Smooth muscle cell (in vitro differentiated cells): ENCODE data around the gene PNMA8A. TPM values are rescaled to one million over a fixed set of nuclear protein-coding genes. Genes with fewer than 3 reads are reported as not detected.

Source experiments
- DNase-seq: peaks from one replicate; lab custom pipeline; 2025; ENCODE audit not compliant: unreplicated experiment; lab: John Stamatoyannopoulos, UW
- H2AFZ ChIP-seq: fragments of 200-600 bp; sonication (generic); 2 replicates; pipeline ENCODE4 v1.6.0; 2016; ENCODE audit warnings: antibody characterized with exemption, low read depth, mild to moderate bottlenecking
- H3F3A ChIP-seq: fragments of 200-600 bp; sonication (generic); 2 replicates; pipeline ENCODE4 v1.6.0; 2017; ENCODE audit warnings: antibody characterized with exemption, low read depth
- H3K27ac ChIP-seq: fragments of 200-600 bp; sonication (generic); 2 replicates; pipeline ENCODE4 v1.5.1; 2016; ENCODE audit warnings: low read depth, mild to moderate bottlenecking
- H3K27me3 ChIP-seq: fragments of 200-600 bp; sonication (generic); 2 replicates; pipeline ENCODE4 v1.6.1; 2016; ENCODE audit warnings: low read depth, mild to moderate bottlenecking
- H3K36me3 ChIP-seq: fragments of 200-600 bp; sonication (generic); 2 replicates; pipeline ENCODE4 v1.5.1; 2016; ENCODE audit warnings: low read depth
- H3K4me1 ChIP-seq: fragments of 200-600 bp; sonication (generic); 2 replicates; pipeline ENCODE4 v1.5.1; 2016; ENCODE audit warnings: low read depth
- H3K4me2 ChIP-seq: fragments of 200-600 bp; sonication (generic); 2 replicates; pipeline ENCODE4 v1.6.0; 2016; ENCODE audit warnings: mild to moderate bottlenecking
- H3K4me3 ChIP-seq: fragments of 200-600 bp; sonication (generic); 2 replicates; pipeline ENCODE4 v1.5.1; 2016; ENCODE audit warnings: mild to moderate bottlenecking
- H3K79me2 ChIP-seq: fragments of 200-600 bp; sonication (generic); 2 replicates; pipeline ENCODE4 v1.6.0; 2016; ENCODE audit warnings: low read depth, mild to moderate bottlenecking
- H3K9ac ChIP-seq: fragments of 200-600 bp; sonication (generic); 2 replicates; pipeline ENCODE4 v1.6.0; 2016; ENCODE audit warnings: low read depth
- H3K9me3 ChIP-seq: fragments of 200-600 bp; sonication (generic); replicated peaks from 2 replicates; pipeline ENCODE4 v1.5.1; 2016; ENCODE audit warnings: low read depth
- H4K20me1 ChIP-seq: fragments of 200-600 bp; sonication (generic); 2 replicates; pipeline ENCODE4 v1.6.0; 2016; ENCODE audit warnings: low read depth
- CTCF ChIP-seq: fragments of 200-600 bp; sonication (generic); IDR thresholded peaks from 2 replicates; pipeline ENCODE4 v1.5.1; 2017; ENCODE audit warnings: borderline replicate concordance, mild to moderate bottlenecking, antibody characterized with exemption; ENCODE audit not compliant: insufficient read depth, poor library complexity, severe bottlenecking
- WGBS: methylation state at CpG from one replicate; pipeline ENCODE4 v1.1.7; 2016; ENCODE audit warnings: low lambda C conversion rate; 5-methylcytosine and 5-hydroxymethylcytosine counted together
- polyA plus RNA-seq: library from polyadenylated mRNA; unstranded; fragments of >200 nt; fragmentation: Nextera tagmentation; extraction: Ambion mirVana; gene quantifications from 2 replicates; pipeline ENCODE4 v1.2.1, GENCODE V29; 2016
- total RNA-seq: library from RNA; depleted of rRNA; stranded (reverse); fragments of >200 nt; gene quantifications from 2 replicates; pipeline ENCODE4 v1.2.3, GENCODE V29; 2014

The PNMA8A gene
- total and polyA plus RNA-seq, 2 experiments from 2014 or later = 3.6 to 16.4 TPM

- H4K20me1 ChIP-seq = no peaks in the 10 kb centered on the region
- 89% methylated on average over 4 of the region's 4 CpGs for WGBS
- no peaks in the 10 kb centered on the region for H3K9me3 ChIP-seq
- no peak overlapping the region for H3K4me2 ChIP-seq
- no peaks in the 10 kb centered on the region for H3K36me3 ChIP-seq
- H3K4me1 ChIP-seq = peaks cover 13% of the 10 kb centered on the region
- no peak overlapping the region for H3K9ac ChIP-seq
- no peak overlapping the region for H3K4me3 ChIP-seq
- no peak for TF ChIP-seq CTCF
- H3K79me2 ChIP-seq = no peaks in the 10 kb centered on the region
- H2AFZ ChIP-seq = no peak overlapping the region
- H3F3A ChIP-seq = no peaks in the 10 kb centered on the region
- DNase-seq = no peak
- no peak overlapping the region for H3K27ac ChIP-seq
- H3K27me3 ChIP-seq = no peaks in the 10 kb centered on the region
Observed at GRCh38 chr19:46472592-46472991, 1.2 kb upstream of the PNMA8A start.

DNA sequence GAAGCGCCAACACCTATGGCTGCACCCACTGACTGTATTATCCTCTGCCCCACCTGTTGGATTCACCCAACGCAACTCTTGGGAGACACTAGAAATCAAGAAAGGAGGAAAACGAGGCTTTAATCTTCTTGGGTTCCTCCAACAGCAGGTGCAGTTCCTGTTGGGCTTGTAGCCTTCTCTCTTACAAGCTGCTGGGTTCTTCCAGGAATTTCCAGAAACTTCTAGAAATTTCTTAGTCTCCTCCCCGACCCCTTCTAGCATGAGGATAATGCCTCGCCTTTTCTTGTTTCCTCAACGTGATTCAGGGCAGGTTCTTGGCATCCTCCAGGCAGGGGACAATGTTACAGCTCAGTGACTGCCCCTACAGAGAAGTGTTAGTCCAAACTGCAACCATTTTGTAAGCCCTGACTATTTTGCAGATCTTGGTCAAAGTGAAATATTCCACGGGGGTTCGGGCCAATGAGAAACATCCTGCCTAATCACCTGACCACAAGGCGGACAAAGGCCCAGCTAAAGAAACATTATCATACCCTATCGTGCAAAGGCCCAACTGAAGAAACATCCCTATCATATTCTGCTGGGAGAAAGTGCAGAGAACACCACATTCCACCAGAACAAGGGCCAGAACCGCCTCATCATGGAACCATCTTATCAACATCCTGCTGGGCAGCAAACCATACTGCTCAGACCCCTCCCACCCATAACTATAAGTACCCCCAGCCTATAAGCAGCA, 614 bp upstream of the PNMA8A start:
- no peak overlapping the region for H3K27ac ChIP-seq
- H3F3A ChIP-seq = no peaks in the 10 kb centered on the region
- no peak for DNase-seq
- no peaks in the 10 kb centered on the region for H3K36me3 ChIP-seq
- no peak for TF ChIP-seq CTCF
- peak overlapping the region; percentile 92 for H3K4me2 ChIP-seq
- 68% methylated on average over 11 of the region's 11 CpGs for WGBS
- peaks cover 13% of the 10 kb centered on the region for H3K4me1 ChIP-seq
- no peaks in the 10 kb centered on the region for H3K9me3 ChIP-seq
- peak overlapping the region; percentile 80 for H2AFZ ChIP-seq
- H3K9ac ChIP-seq = no peak overlapping the region
- H3K27me3 ChIP-seq = no peaks in the 10 kb centered on the region
- H3K4me3 ChIP-seq = peak overlapping the region; percentile 59
- H4K20me1 ChIP-seq = no peaks in the 10 kb centered on the region
- H3K79me2 ChIP-seq = no peaks in the 10 kb centered on the region

- WGBS = 98% methylated on average over 10 of the region's 10 CpGs
- Histone ChIP-seq H3K36me3 (no peaks in the 10 kb centered on the region), H3K27me3 (no peaks in the 10 kb centered on the region), H3K9me3 (no peaks in the 10 kb centered on the region), H3K4me2 (peak overlapping the region; percentile 92), H3K4me3 (no peak overlapping the region), H3K4me1 (peaks cover 13% of the 10 kb centered on the region), H3K79me2 (no peaks in the 10 kb centered on the region), H3K9ac (no peak overlapping the region), H3F3A (no peaks in the 10 kb centered on the region), H2AFZ (no peak overlapping the region), H4K20me1 (no peaks in the 10 kb centered on the region), H3K27ac (no peak overlapping the region)
- no peak for DNase-seq
- TF ChIP-seq CTCF = no peak
Observed at GRCh38 chr19:46470376-46470775, 987 bp downstream of the PNMA8A start.
